Bronchial epithelial cell (primary cell): Measurements from ENCODE around the gene MYPN. TPM values are rescaled to one million over a fixed set of nuclear protein-coding genes. Genes with fewer than 3 reads are reported as not detected.
A peak's percentile ranks its signal among the peaks of the same experiment; 100 is the strongest.
"Not testable (repeated sequence)": the region's sequence is repeated elsewhere in the genome, so short reads cannot be mapped to it uniquely, and the experiment has no call there.

Experiments
- DNase-seq: peaks from one replicate; pipeline ENCODE4 v3.0.0-alpha.2; 2010; ENCODE audit warnings: low read depth
- FAIRE-seq: peaks from 2 replicates; lab custom pipeline; 2011; peaks lifted over from hg19 to GRCh38; lab: Jason Lieb, UNC
- H3K27me3 ChIP-seq: 2 replicates; pipeline ENCODE4 v1.5.1; 2011; ENCODE audit warnings: low read length; ENCODE audit not compliant: control insufficient read depth, insufficient read depth
- H3K36me3 ChIP-seq: 2 replicates; pipeline ENCODE4 v1.5.1; 2011; ENCODE audit warnings: low read length; ENCODE audit not compliant: control insufficient read depth, insufficient read depth
- H3K4me3 ChIP-seq: 2 replicates; pipeline ENCODE4 v1.5.1; 2011; ENCODE audit warnings: mild to moderate bottlenecking, low read depth, low read length, control low read depth
- CTCF ChIP-seq: IDR thresholded peaks from 2 replicates; pipeline ENCODE4 v1.5.1; 2011; ENCODE audit warnings: mild to moderate bottlenecking, moderate library complexity, low read length, control low read depth, inconsistent platforms; ENCODE audit not compliant: insufficient read depth, severe bottlenecking
- total RNA-seq: library from RNA; depleted of rRNA; stranded (reverse); fragments of >200 nt; gene quantifications from 2 replicates; pipeline ENCODE4 v1.2.1, GENCODE V29; 2014

MYPN gene
- total RNA-seq, 1 donor from 2014 or later, result not detected

- Histone ChIP-seq H3K27me3 (no peaks in the 10 kb centered on the region), H3K4me3 (no peak overlapping the region), H3K36me3 (no peaks in the 10 kb centered on the region)
- FAIRE-seq (no peak), DNase-seq (no peak)
- no peak for TF ChIP-seq CTCF
These were observed 79.5 kb downstream of the MYPN start for GRCh38 chr10:68188835-68189234.

- DNase-seq, result peak; percentile 81
- Histone ChIP-seq H3K36me3 (no peaks in the 10 kb centered on the region), H3K27me3 (no peaks in the 10 kb centered on the region), H3K4me3 (no peak overlapping the region)
- no peak for TF ChIP-seq CTCF
- FAIRE-seq, result no peak
These were observed 82.8 kb downstream of the MYPN start for GRCh38 chr10:68192113-68192512.

GRCh38 chr10:68194290-68194689 lies 85.0 kb downstream of the MYPN start:
- FAIRE-seq, result no peak
- no peak overlapping the region for H3K4me3 ChIP-seq
- TF ChIP-seq CTCF, result no peak
- H3K27me3 ChIP-seq, result no peaks in the 10 kb centered on the region
- H3K36me3 ChIP-seq, result no peaks in the 10 kb centered on the region
- DNase-seq, result no peak

- not testable (repeated sequence) for DNase-seq, H3K4me3 ChIP-seq, H3K27me3 ChIP-seq, H3K36me3 ChIP-seq, FAIRE-seq
These were observed 86.5 kb downstream of the MYPN start for GRCh38 chr10:68195776-68196175.

GRCh38 chr10:68196701-68197100 lies 87.4 kb downstream of the MYPN start:
- Histone ChIP-seq H3K36me3 (no peaks in the 10 kb centered on the region), H3K4me3 (no peak overlapping the region), H3K27me3 (no peaks in the 10 kb centered on the region)
- no peak for FAIRE-seq
- DNase-seq, result no peak
- TF ChIP-seq CTCF, result no peak

- FAIRE-seq (no peak), DNase-seq (peak; percentile 49)
- TF ChIP-seq CTCF, result no peak
- Histone ChIP-seq H3K27me3 (no peaks in the 10 kb centered on the region), H3K36me3 (no peaks in the 10 kb centered on the region), H3K4me3 (no peak overlapping the region)
These were observed 93.7 kb downstream of the MYPN start for GRCh38 chr10:68202960-68203353.
